IPS DF 19.7 (cell line): ENCODE results near the gene KCNMA1.
"Not testable (repeated sequence)": the region's sequence is repeated elsewhere in the genome, so short reads cannot be mapped to it uniquely, and the experiment has no call there.

ENCODE experiments used
- DNase-seq: peaks from one replicate; pipeline ENCODE4 v3.0.0-alpha.2; 2013; ENCODE audit warnings: low read depth, low spot score

Gene KCNMA1

GRCh38 chr10:77583527-77583926, 54.1 kb downstream of the KCNMA1 start:
- DNase-seq, result no peak

GRCh38 chr10:77582710-77583115, 54.9 kb downstream of the KCNMA1 start:
- DNase-seq, result no peak

- DNase-seq, result no peak
Measured at GRCh38 chr10:77581738-77582137, 55.9 kb downstream of the KCNMA1 start.

GRCh38 chr10:77580482-77580881, 57.1 kb downstream of the KCNMA1 start:
- DNase-seq, result no peak

- DNase-seq, result no peak
Measured at GRCh38 chr10:77578583-77579227, 58.9 kb downstream of the KCNMA1 start.

GRCh38 chr10:77577666-77578229, 59.9 kb downstream of the KCNMA1 start:
- no peak for DNase-seq

GRCh38 chr10:77576444-77577032, 61.1 kb downstream of the KCNMA1 start:
- no peak for DNase-seq

- no peak for DNase-seq
Measured at GRCh38 chr10:77576007-77576367, 61.6 kb downstream of the KCNMA1 start.

GRCh38 chr10:77575271-77576006, 62.2 kb downstream of the KCNMA1 start:
- DNase-seq, result no peak

GRCh38 chr10:77574438-77574837, 63.2 kb downstream of the KCNMA1 start:
- DNase-seq, result no peak

GRCh38 chr10:77572520-77572919, 65.1 kb downstream of the KCNMA1 start:
- DNase-seq, result not testable (repeated sequence)

- DNase-seq, result no peak
Measured at GRCh38 chr10:77571490-77571889, 66.1 kb downstream of the KCNMA1 start.

GRCh38 chr10:77566914-77567566, 70.6 kb downstream of the KCNMA1 start:
- no peak for DNase-seq

- no peak for DNase-seq
Measured at GRCh38 chr10:77566236-77566635, 71.4 kb downstream of the KCNMA1 start.

GRCh38 chr10:77565590-77566023, 72.0 kb downstream of the KCNMA1 start:
- no peak for DNase-seq

GRCh38 chr10:77564731-77565589, 72.6 kb downstream of the KCNMA1 start:
- peak; percentile 88 for DNase-seq

- no peak for DNase-seq
Measured at GRCh38 chr10:77563638-77564270, 73.9 kb downstream of the KCNMA1 start.

GRCh38 chr10:77562742-77563141, 74.9 kb downstream of the KCNMA1 start:
- DNase-seq, result no peak

GRCh38 chr10:77561991-77562390, 75.6 kb downstream of the KCNMA1 start:
- DNase-seq, result no peak

GRCh38 chr10:77560471-77560870, 77.1 kb downstream of the KCNMA1 start:
- DNase-seq, result no peak

GRCh38 chr10:77560052-77560451, 77.6 kb downstream of the KCNMA1 start:
- DNase-seq, result no peak
